Measurements from ENCODE around the gene MGAT5. TPM values are rescaled to one million over a fixed set of nuclear protein-coding genes. Genes with fewer than 3 reads are reported as not detected.

The MGAT5 gene
- polyA plus RNA-seq, 1 experiment = 115 TPM

DNA sequence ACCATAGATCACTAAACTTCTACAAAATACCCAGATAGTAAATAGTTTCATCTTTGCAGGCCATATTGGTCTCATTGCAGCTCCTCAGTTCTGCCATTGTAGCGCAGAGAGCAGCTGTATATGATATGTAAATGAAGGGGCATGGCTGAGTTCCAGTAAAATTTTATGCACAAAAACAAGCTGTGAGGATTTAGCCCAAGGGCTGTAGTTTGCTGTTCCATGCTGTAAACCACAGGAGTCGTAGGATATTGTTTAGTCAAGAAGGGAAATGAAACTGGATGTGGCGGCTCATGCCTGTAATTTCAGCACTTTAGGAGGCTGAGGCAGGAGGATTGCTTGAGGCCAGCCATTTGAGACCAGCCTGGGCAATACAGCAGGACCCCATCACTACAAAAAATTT lies 83.0 kb downstream of the MGAT5 start:
- CTCF ChIA-PET = interaction anchor here (0.6 to 1.2 kb wide), 2 partner anchors 10 to 11 kb away, joined by 3 read pairs; no protein-coding TSS in a partner anchor
- TF ChIP-seq CTCF (IDR thresholded peaks at IDR 0.05; ENCODE audit: low read depth, low read length) = no peak
- H3K27ac ChIP-seq (ENCODE audit: low read depth, low read length) = no peak overlapping the region
- no peak overlapping the region for H3K4me3 ChIP-seq (ENCODE audit: low read depth, low read length)
- no peak for DNase-seq (ENCODE audit: low read depth, low spot score)
- POLR2A ChIA-PET = no interaction called here
- no peaks in the 10 kb centered on the region for H3K27me3 ChIP-seq (ENCODE audit: control insufficient read depth, insufficient read depth, low read length)
- H3K9me3 ChIP-seq (ENCODE audit: control insufficient read depth, insufficient read depth, low read length) = no peaks in the 10 kb centered on the region

DNA sequence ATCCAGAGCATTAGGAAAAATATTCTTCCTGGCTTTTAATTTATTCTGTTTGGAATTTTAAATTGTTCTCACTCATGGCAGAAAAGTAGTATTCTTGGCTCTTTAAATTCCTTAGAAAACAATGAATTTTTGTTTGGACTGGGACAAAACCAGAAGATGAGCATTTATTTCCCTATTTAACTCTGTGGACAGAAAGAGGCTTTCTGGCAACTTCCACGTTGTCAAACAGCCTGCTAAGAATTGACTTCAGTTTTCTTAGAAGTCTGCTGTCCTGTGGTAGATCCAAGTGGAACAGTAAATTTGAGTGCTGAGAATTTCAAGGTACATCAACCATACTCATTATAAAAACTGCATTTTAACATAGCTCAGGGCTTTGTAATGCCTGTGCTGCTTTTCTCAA lies 83.8 kb downstream of the MGAT5 start:
- Histone ChIP-seq H3K27me3 (ENCODE audit: control insufficient read depth, insufficient read depth, low read length) (no peaks in the 10 kb centered on the region), H3K27ac (ENCODE audit: low read depth, low read length) (no peak overlapping the region), H3K4me3 (ENCODE audit: low read depth, low read length) (no peak overlapping the region), H3K9me3 (ENCODE audit: control insufficient read depth, insufficient read depth, low read length) (no peaks in the 10 kb centered on the region)
- no peak for TF ChIP-seq CTCF (IDR thresholded peaks at IDR 0.05; ENCODE audit: low read depth, low read length)
- no peak for DNase-seq (ENCODE audit: low read depth, low spot score)
- ChIA-PET POLR2A (no interaction called here), CTCF (interaction anchor here (0.5 to 1.1 kb wide), 2 partner anchors 41 to 93 kb away, joined by 3 to 4 read pairs; no protein-coding TSS in a partner anchor)

DNA sequence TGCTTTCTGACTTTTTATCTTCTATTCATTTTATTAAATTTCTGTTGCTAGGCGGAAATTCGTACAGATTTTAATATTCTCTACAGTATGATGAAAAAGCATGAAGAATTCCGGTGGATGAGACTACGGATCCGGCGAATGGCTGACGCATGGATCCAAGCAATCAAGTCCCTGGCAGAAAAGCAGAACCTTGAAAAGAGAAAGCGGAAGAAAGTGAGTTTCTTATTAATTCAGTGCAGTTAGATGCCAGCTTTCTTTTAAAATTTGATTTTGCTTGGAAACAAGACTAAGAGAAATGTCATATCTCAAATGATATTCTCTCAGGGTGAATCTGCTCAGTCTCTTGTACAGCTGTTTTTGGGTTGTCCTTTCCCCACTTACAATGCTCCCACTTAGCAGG lies 84.3 kb downstream of the MGAT5 start:
- CTCF ChIA-PET = interaction anchor here (0.5 to 1.1 kb wide), 2 partner anchors 40 to 93 kb away, joined by 3 to 4 read pairs; no protein-coding TSS in a partner anchor
- POLR2A ChIA-PET = no interaction called here
- no peak for TF ChIP-seq CTCF (IDR thresholded peaks at IDR 0.05; ENCODE audit: low read depth, low read length)
- Histone ChIP-seq H3K4me3 (ENCODE audit: low read depth, low read length) (no peak overlapping the region), H3K27ac (ENCODE audit: low read depth, low read length) (no peak overlapping the region), H3K27me3 (ENCODE audit: control insufficient read depth, insufficient read depth, low read length) (no peaks in the 10 kb centered on the region), H3K9me3 (ENCODE audit: control insufficient read depth, insufficient read depth, low read length) (no peaks in the 10 kb centered on the region)
- DNase-seq (ENCODE audit: low read depth, low spot score) = no peak

DNA sequence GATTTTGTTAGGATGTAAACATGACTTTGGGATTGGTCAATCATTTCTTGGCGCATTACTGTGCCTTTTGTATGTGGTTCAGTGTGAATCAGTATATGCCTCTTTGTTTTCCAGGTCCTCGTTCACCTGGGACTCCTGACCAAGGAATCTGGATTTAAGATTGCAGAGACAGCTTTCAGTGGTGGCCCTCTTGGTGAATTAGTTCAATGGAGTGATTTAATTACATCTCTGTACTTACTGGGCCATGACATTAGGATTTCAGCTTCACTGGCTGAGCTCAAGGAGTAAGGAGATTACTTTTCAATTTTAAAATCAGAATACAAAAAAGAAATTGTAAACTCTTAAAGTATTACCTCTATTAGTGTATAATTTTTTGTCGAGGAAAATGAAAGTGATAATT lies 87.6 kb downstream of the MGAT5 start:
- no peaks in the 10 kb centered on the region for H3K9me3 ChIP-seq (ENCODE audit: control insufficient read depth, insufficient read depth, low read length)
- CTCF ChIA-PET = interaction anchor here (0.5 kb wide), 1 partner anchor 453 kb away, joined by 3 read pairs; no protein-coding TSS in a partner anchor
- TF ChIP-seq CTCF (IDR thresholded peaks at IDR 0.05; ENCODE audit: low read depth, low read length) = no peak
- H3K27me3 ChIP-seq (ENCODE audit: control insufficient read depth, insufficient read depth, low read length) = no peaks in the 10 kb centered on the region
- POLR2A ChIA-PET = no interaction called here
- no peak overlapping the region for H3K4me3 ChIP-seq (ENCODE audit: low read depth, low read length)
- no peak overlapping the region for H3K27ac ChIP-seq (ENCODE audit: low read depth, low read length)
- no peak for DNase-seq (ENCODE audit: low read depth, low spot score)

GRCh38 chr2:134344954-134345697 lies 91.3 kb downstream of the MGAT5 start:
- ChIA-PET POLR2A (no interaction called here), CTCF (no interaction called here)
- H3K27me3 ChIP-seq (ENCODE audit: control insufficient read depth, insufficient read depth, low read length) = no peaks in the 10 kb centered on the region
- no peak overlapping the region for H3K4me3 ChIP-seq (ENCODE audit: low read depth, low read length)
- no peak for TF ChIP-seq CTCF (IDR thresholded peaks at IDR 0.05; ENCODE audit: low read depth, low read length)
- H3K9me3 ChIP-seq (ENCODE audit: control insufficient read depth, insufficient read depth, low read length) = no peaks in the 10 kb centered on the region
- no peak for DNase-seq (ENCODE audit: low read depth, low spot score)
- no peak overlapping the region for H3K27ac ChIP-seq (ENCODE audit: low read depth, low read length)
